ENCODE data around the gene ZNF275. TPM values are rescaled to one million over a fixed set of nuclear protein-coding genes. Genes with fewer than 3 reads are reported as not detected.
A peak's percentile ranks its signal among the peaks of the same experiment; 100 is the strongest.
"Not testable (repeated sequence)": the region's sequence is repeated elsewhere in the genome, so short reads cannot be mapped to it uniquely, and the experiment has no call there.

Gene ZNF275
- total and polyA plus RNA-seq, 2 donors: 7.6 to 9.7 TPM

DNA sequence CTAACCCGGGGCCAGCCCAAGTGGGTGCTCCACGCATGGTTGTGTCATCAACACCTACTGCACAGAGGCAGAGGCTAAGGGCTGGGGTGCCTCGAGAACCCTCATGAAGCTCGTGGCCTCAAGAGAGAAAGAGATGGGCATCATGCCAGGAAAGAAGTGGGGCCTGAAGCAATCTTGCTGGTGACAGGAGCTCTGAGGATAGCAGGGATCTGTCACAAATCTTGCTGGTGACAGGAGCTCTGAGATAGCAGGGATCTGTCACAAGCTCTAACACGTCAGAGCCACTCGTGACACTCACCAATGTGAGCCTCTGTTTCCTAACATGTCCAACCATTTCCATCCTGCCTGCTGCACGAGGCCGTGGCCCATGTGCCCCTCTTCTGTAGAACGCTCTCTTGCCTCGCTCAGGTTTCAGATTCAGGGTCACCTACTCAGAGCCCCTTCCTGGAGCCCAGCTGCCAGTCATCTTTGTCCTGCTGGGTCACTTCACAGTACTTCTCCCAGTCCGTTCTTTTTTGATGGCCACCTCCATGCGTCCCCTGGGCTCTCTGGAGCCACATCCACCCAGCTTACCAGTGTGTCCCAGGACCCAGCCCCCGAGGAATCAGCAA, 46.1 kb downstream of the ZNF275 start:
- Histone ChIP-seq H3K4me3 (ENCODE audit: low read depth, low read length) (no peak overlapping the region), H3K4me1 (ENCODE audit: insufficient read depth) (no peaks in the 10 kb centered on the region), H3K27ac (ENCODE audit: low read depth) (no peak overlapping the region), H3K36me3 (ENCODE audit: insufficient read depth) (no peaks in the 10 kb centered on the region)
- 83% methylated on average over 13 of the region's 13 CpGs for WGBS
- DNase-seq (ENCODE audit: extremely low spot score): no peak

DNA sequence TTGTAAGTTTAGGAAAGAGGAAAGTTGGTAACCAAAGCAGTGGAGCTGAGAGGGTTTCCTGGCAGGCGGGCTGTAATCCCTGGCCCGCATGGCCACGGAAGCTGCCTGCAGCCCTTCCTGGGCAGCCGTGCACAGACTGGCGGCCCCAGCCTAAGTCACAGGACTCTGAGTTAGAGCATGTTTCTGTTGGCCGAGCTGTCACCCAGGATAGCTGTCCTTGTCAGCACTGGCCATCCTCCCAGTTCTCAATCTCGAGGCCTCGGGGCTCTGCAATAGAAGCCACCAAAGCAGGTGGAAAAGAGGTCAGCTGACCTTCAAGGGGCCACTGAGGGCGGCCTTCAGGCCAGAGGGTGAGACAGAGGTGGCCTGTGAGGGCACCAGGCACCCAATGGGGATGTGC, 46.7 kb downstream of the ZNF275 start:
- Histone ChIP-seq H3K4me1 (ENCODE audit: insufficient read depth) (no peaks in the 10 kb centered on the region), H3K27ac (ENCODE audit: low read depth) (no peak overlapping the region), H3K36me3 (ENCODE audit: insufficient read depth) (no peaks in the 10 kb centered on the region), H3K4me3 (ENCODE audit: low read depth, low read length) (no peak overlapping the region)
- no peak for DNase-seq (ENCODE audit: extremely low spot score)
- 77% methylated on average over 9 of the region's 9 CpGs for WGBS

- Histone ChIP-seq H3K4me1 (ENCODE audit: insufficient read depth) (no peaks in the 10 kb centered on the region), H3K4me3 (ENCODE audit: low read depth, low read length) (no peak overlapping the region), H3K36me3 (ENCODE audit: insufficient read depth) (no peaks in the 10 kb centered on the region), H3K27ac (ENCODE audit: low read depth) (no peak overlapping the region)
- 32% methylated on average over 12 of the region's 12 CpGs for WGBS
- peak; percentile 47 for DNase-seq (ENCODE audit: extremely low spot score)
These were observed 48.0 kb downstream of the ZNF275 start for GRCh38 chrX:153381684-153382532.

DNA sequence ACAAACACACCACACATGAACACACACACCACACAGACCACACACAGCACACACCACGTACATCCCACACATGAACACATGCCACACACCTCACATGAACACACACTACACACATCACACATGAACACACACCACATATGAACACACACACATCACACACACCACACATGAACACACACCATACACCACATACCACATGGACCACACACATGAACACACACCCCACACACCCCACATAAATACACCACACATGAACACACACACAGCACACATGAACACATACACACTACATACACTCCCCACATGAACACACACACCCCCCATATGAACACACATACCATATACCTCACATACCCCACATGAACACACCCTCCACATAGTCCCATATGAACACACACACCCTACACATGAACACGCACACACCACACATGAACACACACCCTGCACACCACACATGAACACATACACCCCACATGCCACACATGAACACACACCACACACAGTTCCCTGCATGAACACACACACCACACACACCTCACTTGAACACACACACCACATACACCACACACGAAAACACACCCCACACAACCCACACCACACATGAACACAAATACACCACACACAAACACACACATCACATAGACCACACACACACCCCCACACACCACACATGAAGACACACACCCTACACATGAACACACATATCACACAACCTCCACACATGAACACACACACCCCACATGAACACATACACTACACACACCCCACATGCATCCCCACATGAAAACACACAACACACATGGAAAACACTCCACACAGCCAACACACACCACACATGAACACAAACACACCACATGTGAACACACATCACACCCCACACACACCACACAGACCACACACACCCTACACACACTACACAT, 48.9 kb downstream of the ZNF275 start:
- WGBS: 85% methylated on average over 3 of the region's 3 CpGs
- no peak overlapping the region for H3K27ac ChIP-seq (ENCODE audit: low read depth)

GRCh38 chrX:153384390-153384789, 50.4 kb downstream of the ZNF275 start:
- Histone ChIP-seq H3K4me3 (ENCODE audit: low read depth, low read length) (no peak overlapping the region), H3K36me3 (ENCODE audit: insufficient read depth) (no peaks in the 10 kb centered on the region), H3K4me1 (ENCODE audit: insufficient read depth) (no peaks in the 10 kb centered on the region), H3K27ac (ENCODE audit: low read depth) (no peak overlapping the region)
- WGBS: 91% methylated on average over 6 of the region's 6 CpGs
- DNase-seq (ENCODE audit: extremely low spot score): no peak

More for the DNA sequence above, 48.9 kb downstream of the ZNF275 start:
- Histone ChIP-seq H3K36me3 (ENCODE audit: insufficient read depth) (no peaks in the 10 kb centered on the region), H3K4me3 (ENCODE audit: low read depth, low read length) (no peak overlapping the region), H3K4me1 (ENCODE audit: insufficient read depth) (no peaks in the 10 kb centered on the region)
- no peak for DNase-seq (ENCODE audit: extremely low spot score)

GRCh38 chrX:153384973-153385372, 51.0 kb downstream of the ZNF275 start:
- not testable (repeated sequence) for H3K27ac ChIP-seq (ENCODE audit: low read depth); DNase-seq (ENCODE audit: extremely low spot score); H3K4me1 ChIP-seq (ENCODE audit: insufficient read depth); H3K4me3 ChIP-seq (ENCODE audit: low read depth, low read length); H3K36me3 ChIP-seq (ENCODE audit: insufficient read depth)
- WGBS: 90% methylated on average over 2 of the region's 2 CpGs

DNA sequence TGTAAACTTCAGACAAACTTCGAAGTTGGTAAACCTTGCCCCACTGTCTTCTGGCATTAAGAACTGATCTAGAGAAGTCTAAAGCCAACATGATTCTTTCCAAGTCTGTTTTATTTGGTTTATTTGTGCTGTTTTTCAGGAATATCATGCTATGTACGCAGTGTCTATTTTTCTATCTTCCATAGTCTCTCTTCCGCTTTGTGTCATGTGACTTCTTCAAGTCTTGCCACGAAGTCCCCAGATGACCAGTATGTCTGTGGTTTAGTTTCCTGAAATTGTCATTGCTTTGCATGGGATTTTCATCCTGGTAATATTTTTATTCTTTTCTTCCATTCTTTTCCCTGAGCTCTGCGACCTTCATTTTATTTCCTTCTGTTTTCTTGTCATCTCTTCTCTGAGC, 52.1 kb downstream of the ZNF275 start:
- 84% methylated on average over 5 of the region's 5 CpGs for WGBS
- H3K4me1 ChIP-seq (ENCODE audit: insufficient read depth): no peaks in the 10 kb centered on the region
- no peak overlapping the region for H3K4me3 ChIP-seq (ENCODE audit: low read depth, low read length)
- no peaks in the 10 kb centered on the region for H3K36me3 ChIP-seq (ENCODE audit: insufficient read depth)
- no peak overlapping the region for H3K27ac ChIP-seq (ENCODE audit: low read depth)
- DNase-seq (ENCODE audit: extremely low spot score): no peak

GRCh38 chrX:153387345-153387744, 53.4 kb downstream of the ZNF275 start:
- no peak overlapping the region for H3K4me3 ChIP-seq (ENCODE audit: low read depth, low read length)
- 75% methylated on average over 5 of the region's 5 CpGs for WGBS
- no peaks in the 10 kb centered on the region for H3K36me3 ChIP-seq (ENCODE audit: insufficient read depth)
- no peaks in the 10 kb centered on the region for H3K4me1 ChIP-seq (ENCODE audit: insufficient read depth)
- DNase-seq (ENCODE audit: extremely low spot score): no peak
- peak overlapping the region; percentile 5 for H3K27ac ChIP-seq (ENCODE audit: low read depth)

DNA sequence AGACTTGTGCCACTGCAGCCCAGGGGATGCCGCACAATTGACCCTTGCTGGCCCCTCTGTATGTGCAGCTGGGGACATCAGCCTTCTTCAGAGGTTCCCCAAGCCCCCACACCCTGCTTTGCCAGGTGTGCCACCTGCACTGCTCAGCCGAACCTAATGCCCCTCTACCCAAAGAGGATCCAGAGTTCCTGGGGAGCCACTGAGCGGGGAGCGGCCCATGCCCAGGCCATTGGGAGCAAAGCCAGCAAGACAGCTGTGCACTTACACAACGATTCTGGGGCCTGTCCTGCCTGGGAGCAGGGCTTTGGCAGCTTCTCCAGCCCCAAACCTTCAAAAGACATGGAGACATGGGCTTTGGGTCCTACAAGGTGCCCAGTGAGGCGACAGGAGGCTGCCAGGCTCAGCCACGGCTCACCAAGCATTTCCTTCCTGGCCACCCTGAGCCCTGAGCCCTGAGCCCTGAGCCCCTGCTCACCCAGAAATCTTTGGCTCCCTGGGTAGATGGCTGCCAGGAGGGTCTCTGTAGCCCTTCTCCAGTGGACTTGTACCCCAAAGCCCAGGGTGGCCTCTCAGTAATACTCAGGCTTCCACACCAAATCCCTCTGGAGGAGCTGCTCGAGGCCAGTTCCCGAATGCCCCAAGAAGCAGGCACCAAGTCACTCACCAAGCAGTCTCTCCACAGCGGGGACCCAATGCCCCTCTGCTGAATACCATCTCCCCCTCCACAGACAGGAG, 54.2 kb downstream of the ZNF275 start:
- H3K4me3 ChIP-seq (ENCODE audit: low read depth, low read length): no peak overlapping the region
- no peaks in the 10 kb centered on the region for H3K4me1 ChIP-seq (ENCODE audit: insufficient read depth)
- DNase-seq (ENCODE audit: extremely low spot score): no peak
- no peak overlapping the region for H3K27ac ChIP-seq (ENCODE audit: low read depth)
- 81% methylated on average over 10 of the region's 10 CpGs for WGBS
- no peaks in the 10 kb centered on the region for H3K36me3 ChIP-seq (ENCODE audit: insufficient read depth)

- no peak overlapping the region for H3K27ac ChIP-seq (ENCODE audit: low read depth)
- no peak overlapping the region for H3K4me3 ChIP-seq (ENCODE audit: low read depth, low read length)
- WGBS: 87% methylated on average over 14 of the region's 14 CpGs
- no peaks in the 10 kb centered on the region for H3K36me3 ChIP-seq (ENCODE audit: insufficient read depth)
- DNase-seq (ENCODE audit: extremely low spot score): no peak
- H3K4me1 ChIP-seq (ENCODE audit: insufficient read depth): no peaks in the 10 kb centered on the region
These were observed 54.9 kb downstream of the ZNF275 start for GRCh38 chrX:153388722-153389459.

DNA sequence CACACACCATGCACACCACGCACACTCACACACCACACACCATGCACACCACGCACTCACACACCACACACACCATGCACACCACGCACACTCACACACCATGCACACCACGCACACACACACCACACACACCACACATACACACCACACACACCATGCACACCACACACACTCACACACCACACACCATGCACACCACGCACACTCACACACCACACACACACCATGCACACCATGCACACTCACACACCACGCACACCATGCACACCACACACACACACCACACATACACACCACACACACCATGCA, 55.5 kb downstream of the ZNF275 start:
- 98% methylated on average over 6 of the region's 6 CpGs for WGBS
- DNase-seq (ENCODE audit: extremely low spot score); H3K27ac ChIP-seq (ENCODE audit: low read depth); H3K36me3 ChIP-seq (ENCODE audit: insufficient read depth); H3K4me1 ChIP-seq (ENCODE audit: insufficient read depth); H3K4me3 ChIP-seq (ENCODE audit: low read depth, low read length): not testable (repeated sequence)

DNA sequence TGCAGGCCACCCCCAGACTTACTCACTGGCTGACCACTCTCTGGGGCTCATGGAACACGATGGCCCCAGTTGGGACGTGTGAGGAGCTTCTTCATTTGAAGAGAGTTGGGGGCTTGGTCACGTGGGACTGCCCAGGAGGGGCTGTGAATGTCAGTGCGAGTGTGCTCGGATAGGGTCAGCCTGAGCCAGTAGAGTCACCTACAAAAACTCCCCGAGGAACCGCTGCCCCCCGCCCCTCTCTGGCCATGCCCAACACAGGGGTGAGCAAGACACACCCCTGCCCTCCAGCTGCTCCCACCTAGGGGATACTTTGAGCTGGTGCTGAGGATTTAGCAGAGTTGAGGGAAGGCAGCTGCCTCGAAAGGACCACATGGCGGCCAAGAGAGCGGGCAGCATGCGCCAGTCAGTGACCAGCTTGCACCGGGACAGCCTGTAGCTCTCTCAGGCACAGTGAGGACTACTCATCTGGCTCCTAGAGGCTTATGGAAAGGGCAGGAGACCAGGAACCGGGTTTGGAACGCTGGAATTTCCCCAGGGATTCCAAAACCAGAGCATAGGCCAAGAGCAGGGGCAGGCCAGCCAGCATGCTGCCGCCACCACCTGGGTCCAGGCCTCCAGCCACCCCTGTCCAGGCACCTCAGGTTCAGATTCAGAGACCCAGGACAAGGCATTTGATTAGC, 58.8 kb downstream of the ZNF275 start:
- no peak for DNase-seq (ENCODE audit: extremely low spot score)
- no peaks in the 10 kb centered on the region for H3K36me3 ChIP-seq (ENCODE audit: insufficient read depth)
- H3K4me1 ChIP-seq (ENCODE audit: insufficient read depth): no peaks in the 10 kb centered on the region
- H3K4me3 ChIP-seq (ENCODE audit: low read depth, low read length): no peak overlapping the region
- no peak overlapping the region for H3K27ac ChIP-seq (ENCODE audit: low read depth)
- 91% methylated on average over 16 of the region's 16 CpGs for WGBS
